HCT116 (cell line): Measurements from ENCODE around the gene PCDHA9. TPM values are rescaled to one million over a fixed set of nuclear protein-coding genes. Genes with fewer than 3 reads are reported as not detected.
"Not testable (repeated sequence)": the region's sequence is repeated elsewhere in the genome, so short reads cannot be mapped to it uniquely, and the experiment has no call there.

ENCODE experiments used
- ATAC-seq: fragments of 200-7000 bp; cut with Tn5 transposase; 2 replicates; pipeline ENCODE4 v1.9.1; 2020; ENCODE audit warnings: mild to moderate bottlenecking, moderate library complexity
- BruUV-seq: library from RNA; stranded (reverse); fragments of 400-500 nt; replicated peaks from 2 replicates; lab custom pipeline; 2021; lab: Mats Ljungman, UMichigan
- CTCF ChIA-PET: fragments of 300-600 bp; sonication (Branson Sonifier 250); formaldehyde crosslinking; loops from one replicate; lab custom pipeline; 2021; ENCODE audit warnings: antibody characterized with exemption; lab: Charles Lee
- POLR2A ChIA-PET: fragments of 300-600, 350-600 bp; sonication (Branson Sonifier 250); formaldehyde crosslinking; loops from one replicate; lab custom pipeline; 2021; ENCODE audit warnings: antibody characterized with exemption; lab: Charles Lee
- RAD21 ChIA-PET, 2 experiments: fragments of 300-600 bp; sonication (Branson Sonifier 250); formaldehyde crosslinking; loops; one replicate each; lab custom pipeline; 2023; ENCODE audit warnings: low total read pairs in 2 of 2; ENCODE audit not compliant: uncharacterized antibody in 2 of 2, unreplicated experiment in 2 of 2, low non-redundant PET in 1 of 2; lab: Charles Lee
- DNase-seq: peaks from one replicate; pipeline ENCODE4 v3.0.0-alpha.2; 2010; ENCODE audit warnings: low read depth, low spot score
- H2AFZ ChIP-seq: fragments of 200-600 bp; shearing (Covaris generic), sonication (generic); 2 replicates; pipeline ENCODE4 v1.6.1; 2017; ENCODE audit warnings: low read depth, mixed run types, mixed read lengths, antibody characterized with exemption, low read length; ENCODE audit not compliant: poor library complexity, severe bottlenecking
- H3K27ac ChIP-seq: 2 replicates; pipeline ENCODE4 v1.5.1; 2012; ENCODE audit warnings: low read depth, low read length
- H3K27me3 ChIP-seq: fragments of 200-600 bp; sonication (generic); 2 replicates; pipeline ENCODE4 v1.6.1; 2016; ENCODE audit warnings: mixed run types, low read length, mixed read lengths; ENCODE audit not compliant: insufficient read depth
- H3K36me3 ChIP-seq, 2 experiments: fragments of 200-500 bp in 1 of 2; fragments of 200-600 bp in 1 of 2; sonication (Bioruptor generic) in 1 of 2; sonication (generic) in 1 of 2; 2 replicates each; pipeline versions ENCODE4 v1.5.1 to v1.6.1; 2014 to 2016; ENCODE audit warnings: low read length in 2 of 2, inconsistent platforms in 1 of 2, mixed read lengths in 1 of 2, mixed run types in 1 of 2; ENCODE audit not compliant: insufficient read depth in 2 of 2, control insufficient read depth in 1 of 2
- H3K4me1 ChIP-seq, 2 experiments: fragments of 200-600 bp in 1 of 2; sonication (generic) in 1 of 2; 2 replicates each; pipeline versions ENCODE4 v1.5.1 to v1.6.1; 2012 to 2017; ENCODE audit warnings: low read length in 2 of 2, inconsistent platforms in 1 of 2, mild to moderate bottlenecking in 1 of 2, mixed read lengths in 1 of 2, mixed run types in 1 of 2, moderate library complexity in 1 of 2; ENCODE audit not compliant: insufficient read depth in 2 of 2, control insufficient read depth in 1 of 2
- H3K4me2 ChIP-seq: fragments of 200-600 bp; sonication (generic); 2 replicates; pipeline ENCODE4 v1.6.1; 2017; ENCODE audit warnings: mixed run types, low read length, mixed read lengths
- H3K4me3 ChIP-seq, 2 experiments: fragments of 200-600 bp in 1 of 2; sonication (generic) in 1 of 2; replicated peaks in 1 of 2; 2 replicates each; pipeline ENCODE4 v1.5.1; 2011 to 2016; ENCODE audit warnings: low read length in 2 of 2, control low read depth in 1 of 2, low read depth in 1 of 2, mild to moderate bottlenecking in 1 of 2, mixed read lengths in 1 of 2, mixed run types in 1 of 2
- H3K79me2 ChIP-seq: fragments of 200-600 bp; sonication (generic); 2 replicates; pipeline ENCODE4 v1.6.1; 2017; ENCODE audit warnings: mild to moderate bottlenecking, mixed run types, low read length, moderate library complexity, mixed read lengths; ENCODE audit not compliant: insufficient read depth
- H3K9ac ChIP-seq: fragments of 200-600 bp; sonication (generic); 2 replicates; pipeline ENCODE4 v1.6.1; 2016; ENCODE audit warnings: low read length, mixed read lengths
- H3K9me2 ChIP-seq: fragments of 200-600 bp; sonication (generic), shearing (Covaris generic); 2 replicates; pipeline ENCODE4 v1.6.1; 2017; ENCODE audit warnings: mixed run types, mild to moderate bottlenecking, moderate library complexity; ENCODE audit not compliant: insufficient read depth
- H3K9me3 ChIP-seq, 2 experiments: fragments of 200-500 bp in 1 of 2; fragments of 200-600 bp in 1 of 2; sonication (Bioruptor generic) in 1 of 2; sonication (generic) in 1 of 2; 2 replicates each; pipeline ENCODE4 v1.6.1; 2014 to 2017; ENCODE audit warnings: low read length in 2 of 2, mixed read lengths in 2 of 2, inconsistent platforms in 1 of 2, low read depth in 1 of 2, mild to moderate bottlenecking in 1 of 2, mixed run types in 1 of 2, moderate library complexity in 1 of 2; ENCODE audit not compliant: control insufficient read depth in 1 of 2, insufficient read depth in 1 of 2
- H4K20me1 ChIP-seq: fragments of 200-600 bp; sonication (generic), shearing (Covaris generic); 2 replicates; pipeline ENCODE4 v1.6.1; 2017; ENCODE audit warnings: mixed run types, mild to moderate bottlenecking, moderate library complexity; ENCODE audit not compliant: insufficient read depth
- CTCF ChIP-seq, 3 experiments: fragments of 200-600 bp in 1 of 3; sonication (generic) in 1 of 3; IDR thresholded peaks in 2 of 3; conservative IDR thresholded peaks in 1 of 3; 2 replicates each; pipeline ENCODE4 v1.5.1; 2012 to 2017; ENCODE audit warnings: low read depth in 2 of 3, low read length in 2 of 3, antibody characterized with exemption in 1 of 3, borderline replicate concordance in 1 of 3, control low read depth in 1 of 3, mild to moderate bottlenecking in 1 of 3, mixed read lengths in 1 of 3, mixed run types in 1 of 3, moderate library complexity in 1 of 3; ENCODE audit not compliant: insufficient read depth in 1 of 3
- EGR1 ChIP-seq: IDR thresholded peaks from 2 replicates; pipeline ENCODE4 v1.6.1; 2012; ENCODE audit warnings: low read depth
- ELF1 ChIP-seq: IDR thresholded peaks from 2 replicates; pipeline ENCODE4 v1.6.1; 2012; ENCODE audit warnings: low read depth, borderline replicate concordance
- EZH2 ChIP-seq: fragments of 200-600 bp; sonication (generic); IDR thresholded peaks from 2 replicates; pipeline ENCODE4 v1.6.1; 2017; ENCODE audit warnings: antibody characterized with exemption, mixed run types
- EZH2phosphoT487 ChIP-seq: fragments of 200-600 bp; IDR thresholded peaks from 2 replicates; pipeline ENCODE4 v1.6.1; 2018; ENCODE audit warnings: antibody characterized with exemption, borderline replicate concordance
- POLR2A ChIP-seq: IDR thresholded peaks from 2 replicates; pipeline ENCODE4 v1.7.0; 2011; ENCODE audit warnings: borderline replicate concordance; ENCODE audit not compliant: insufficient read depth, insufficient read length; ENCODE audit errors: extremely low read depth
- REST ChIP-seq: IDR thresholded peaks from 2 replicates; pipeline ENCODE4 v1.6.1; 2012; ENCODE audit warnings: low read depth
- TCF7L2 ChIP-seq: IDR thresholded peaks from 2 replicates; pipeline ENCODE4 v1.7.0; 2011; ENCODE audit warnings: borderline replicate concordance, inconsistent platforms; ENCODE audit not compliant: insufficient read depth, insufficient read length; ENCODE audit errors: extremely low read depth
- ZFX ChIP-seq: fragments of 450-650 bp; IDR thresholded peaks from 2 replicates; pipeline ENCODE4 v1.6.1; 2017
- ZNF274 ChIP-seq: fragments of 200-500 bp; sonication (Bioruptor generic); IDR thresholded peaks from 2 replicates; pipeline ENCODE4 v1.6.1; 2014; ENCODE audit warnings: mild to moderate bottlenecking, low read depth, low read length, inconsistent platforms
- intact Hi-C: fragments of 100-400 bp; cut with micrococcal nuclease; formaldehyde crosslinking; loops from 2 replicates; pipeline ENCODE4 v1.10.0; 2022
- total RNA-seq: library from RNA; stranded (reverse); gene quantifications from one replicate; pipeline ENCODE4 v1.2.1, GENCODE V29; 2021; ENCODE audit not compliant: unreplicated experiment

The PCDHA9 gene
- total RNA-seq, 1 experiment from 2014 or later = not detected

DNA sequence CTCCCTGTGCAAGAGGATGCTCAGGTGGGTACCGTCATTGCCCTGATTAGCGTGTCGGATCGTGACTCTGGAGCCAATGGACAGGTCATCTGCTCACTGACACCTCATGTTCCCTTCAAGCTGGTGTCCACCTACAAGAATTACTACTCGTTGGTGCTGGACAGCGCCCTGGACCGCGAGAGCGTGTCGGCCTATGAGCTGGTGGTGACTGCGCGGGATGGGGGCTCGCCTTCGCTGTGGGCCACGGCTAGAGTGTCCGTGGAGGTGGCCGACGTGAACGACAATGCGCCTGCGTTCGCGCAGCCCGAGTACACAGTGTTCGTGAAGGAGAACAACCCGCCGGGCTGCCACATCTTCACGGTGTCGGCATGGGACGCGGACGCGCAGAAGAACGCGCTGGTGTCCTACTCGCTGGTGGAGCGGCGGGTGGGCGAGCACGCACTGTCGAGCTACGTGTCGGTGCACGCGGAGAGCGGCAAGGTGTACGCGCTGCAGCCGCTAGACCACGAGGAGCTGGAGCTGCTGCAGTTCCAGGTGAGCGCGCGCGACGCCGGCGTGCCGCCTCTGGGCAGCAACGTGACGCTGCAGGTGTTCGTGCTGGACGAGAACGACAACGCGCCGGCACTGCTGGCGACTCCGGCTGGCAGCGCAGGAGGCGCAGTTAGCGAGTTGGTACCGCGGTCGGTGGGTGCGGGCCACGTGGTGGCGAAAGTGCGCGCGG lies 28.5 kb downstream of the PCDHA9 start:
- H3K9ac ChIP-seq, H3K9me3 ChIP-seq, BruUV-seq, H3K79me2 ChIP-seq, H3K36me3 ChIP-seq, H3K27me3 ChIP-seq, ATAC-seq, RAD21 ChIA-PET, POLR2A ChIA-PET, H3K4me3 ChIP-seq, H3K4me2 ChIP-seq, H3K9me2 ChIP-seq, H4K20me1 ChIP-seq, DNase-seq, H2AFZ ChIP-seq, intact Hi-C loops, H3K27ac ChIP-seq, H3K4me1 ChIP-seq: not testable (repeated sequence)
- CTCF ChIA-PET = interaction anchor here (1.3 kb wide), 1 partner anchor 164 kb away, joined by 13 read pairs; no protein-coding TSS in a partner anchor
- peak; percentile 16; the same call in 1 of the 2 replicates for TF ChIP-seq REST

DNA sequence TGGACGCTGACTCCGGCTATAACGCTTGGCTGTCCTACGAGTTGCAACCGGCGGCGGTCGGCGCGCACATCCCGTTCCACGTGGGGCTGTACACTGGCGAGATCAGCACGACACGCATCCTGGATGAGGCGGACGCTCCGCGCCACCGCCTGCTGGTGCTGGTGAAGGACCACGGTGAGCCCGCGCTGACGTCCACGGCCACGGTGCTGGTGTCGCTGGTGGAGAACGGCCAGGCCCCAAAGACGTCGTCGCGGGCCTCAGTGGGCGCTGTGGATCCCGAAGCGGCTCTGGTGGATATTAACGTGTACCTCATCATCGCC lies 29.0 kb downstream of the PCDHA9 start:
- no peaks in the 10 kb centered on the region for H4K20me1 ChIP-seq
- no peak overlapping the region for H2AFZ ChIP-seq
- H3K9ac ChIP-seq = no peak overlapping the region
- RAD21 ChIA-PET = no interaction called here
- POLR2A ChIA-PET = no interaction called here
- H3K9me3 ChIP-seq = no peaks in the 10 kb centered on the region
- no peak overlapping the region for H3K4me2 ChIP-seq
- no peaks in the 10 kb centered on the region for H3K36me3 ChIP-seq
- CTCF ChIA-PET = no interaction called here
- intact Hi-C loops = no loop called here
- H3K27ac ChIP-seq = no peak overlapping the region
- no peaks in the 10 kb centered on the region for H3K27me3 ChIP-seq
- H3K79me2 ChIP-seq = no peaks in the 10 kb centered on the region
- H3K9me2 ChIP-seq = no peaks in the 10 kb centered on the region; the same call in 1 of the 2 replicates
- DNase-seq (no peak), ATAC-seq (no peak)
- H3K4me3 ChIP-seq = no peak overlapping the region
- H3K4me1 ChIP-seq = no peaks in the 10 kb centered on the region
- BruUV-seq = no TSS peak
- TF ChIP-seq POLR2A (no peak), ZFX (no peak), CTCF (IDR thresholded peaks at IDR 0.05 in 2 of 3, conservative IDR thresholded peaks at IDR 0.05 in 1 of 3; ENCODE audit: borderline replicate concordance in 1 of 3, insufficient read depth in 1 of 3, low read depth in 2 of 3, low read length in 2 of 3) (no peak), ZNF274 (no peak), ELF1 (no peak), EZH2phosphoT487 (no peak), TCF7L2 (no peak), EZH2 (no peak), EGR1 (no peak)
